ENCODE results near the gene KLK14. TPM values are rescaled to one million over a fixed set of nuclear protein-coding genes. Genes with fewer than 3 reads are reported as not detected.
A peak's percentile ranks its signal among the peaks of the same experiment; 100 is the strongest.

KLK14 gene
- total RNA-seq, 1 donor, result not detected

DNA sequence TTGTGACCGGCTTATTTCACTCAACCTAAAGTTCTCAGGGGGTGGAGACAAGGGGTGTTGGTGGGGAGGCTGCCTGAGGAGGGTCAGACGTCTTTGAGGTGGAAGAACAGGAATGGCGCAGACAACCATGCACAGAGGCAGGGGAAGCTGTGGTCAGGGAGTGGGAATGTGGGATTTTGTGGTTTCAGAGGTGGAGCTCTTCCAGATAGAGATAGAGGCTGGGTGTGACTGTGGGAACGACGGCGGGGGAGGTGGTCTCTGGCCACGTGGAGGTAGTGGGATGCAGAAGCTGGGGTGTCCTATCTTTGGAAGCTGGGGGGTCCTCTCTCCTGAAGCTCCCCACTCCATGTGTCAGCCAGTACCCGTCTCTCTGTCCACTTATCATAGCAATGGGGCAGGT lies 7.8 kb upstream of the KLK14 start:
- no peak overlapping the region for H3K4me3 ChIP-seq (ENCODE audit: low read depth, low read length)
- DNase-seq (ENCODE audit: low read depth), result peak; percentile 4
- TF ChIP-seq, protein P1, sequence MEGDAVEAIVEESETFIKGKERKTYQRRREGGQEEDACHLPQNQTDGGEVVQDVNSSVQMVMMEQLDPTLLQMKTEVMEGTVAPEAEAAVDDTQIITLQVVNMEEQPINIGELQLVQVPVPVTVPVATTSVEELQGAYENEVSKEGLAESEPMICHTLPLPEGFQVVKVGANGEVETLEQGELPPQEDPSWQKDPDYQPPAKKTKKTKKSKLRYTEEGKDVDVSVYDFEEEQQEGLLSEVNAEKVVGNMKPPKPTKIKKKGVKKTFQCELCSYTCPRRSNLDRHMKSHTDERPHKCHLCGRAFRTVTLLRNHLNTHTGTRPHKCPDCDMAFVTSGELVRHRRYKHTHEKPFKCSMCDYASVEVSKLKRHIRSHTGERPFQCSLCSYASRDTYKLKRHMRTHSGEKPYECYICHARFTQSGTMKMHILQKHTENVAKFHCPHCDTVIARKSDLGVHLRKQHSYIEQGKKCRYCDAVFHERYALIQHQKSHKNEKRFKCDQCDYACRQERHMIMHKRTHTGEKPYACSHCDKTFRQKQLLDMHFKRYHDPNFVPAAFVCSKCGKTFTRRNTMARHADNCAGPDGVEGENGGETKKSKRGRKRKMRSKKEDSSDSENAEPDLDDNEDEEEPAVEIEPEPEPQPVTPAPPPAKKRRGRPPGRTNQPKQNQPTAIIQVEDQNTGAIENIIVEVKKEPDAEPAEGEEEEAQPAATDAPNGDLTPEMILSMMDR (IDR thresholded peaks at IDR 0.05; ENCODE audit: insufficient read depth, low read depth, low read length), result no peak

DNA sequence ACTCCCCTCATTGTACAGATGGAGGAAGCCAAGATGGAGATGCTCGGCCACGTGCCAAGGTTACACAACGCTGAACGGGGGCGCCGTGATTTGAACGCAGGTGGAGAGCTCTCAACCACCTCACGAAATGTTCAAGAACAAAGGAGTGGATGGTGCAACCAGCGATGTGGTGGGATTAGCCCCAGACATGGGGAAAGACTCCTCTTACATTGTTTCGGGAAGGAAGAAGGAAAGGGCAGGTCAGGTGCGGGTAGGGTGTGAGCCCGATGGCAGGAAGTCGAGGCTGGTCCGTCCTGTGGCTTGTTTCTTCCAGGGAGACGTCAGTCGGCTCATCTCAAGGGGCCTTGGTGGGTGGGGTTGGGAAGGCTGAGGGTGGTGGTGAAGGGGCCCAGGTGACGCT lies 7.1 kb upstream of the KLK14 start:
- no peak for DNase-seq (ENCODE audit: low read depth)
- H3K4me3 ChIP-seq (ENCODE audit: low read depth, low read length), result no peak overlapping the region
- TF ChIP-seq, protein P1 (IDR thresholded peaks at IDR 0.05; ENCODE audit: insufficient read depth, low read depth, low read length), result no peak

DNA sequence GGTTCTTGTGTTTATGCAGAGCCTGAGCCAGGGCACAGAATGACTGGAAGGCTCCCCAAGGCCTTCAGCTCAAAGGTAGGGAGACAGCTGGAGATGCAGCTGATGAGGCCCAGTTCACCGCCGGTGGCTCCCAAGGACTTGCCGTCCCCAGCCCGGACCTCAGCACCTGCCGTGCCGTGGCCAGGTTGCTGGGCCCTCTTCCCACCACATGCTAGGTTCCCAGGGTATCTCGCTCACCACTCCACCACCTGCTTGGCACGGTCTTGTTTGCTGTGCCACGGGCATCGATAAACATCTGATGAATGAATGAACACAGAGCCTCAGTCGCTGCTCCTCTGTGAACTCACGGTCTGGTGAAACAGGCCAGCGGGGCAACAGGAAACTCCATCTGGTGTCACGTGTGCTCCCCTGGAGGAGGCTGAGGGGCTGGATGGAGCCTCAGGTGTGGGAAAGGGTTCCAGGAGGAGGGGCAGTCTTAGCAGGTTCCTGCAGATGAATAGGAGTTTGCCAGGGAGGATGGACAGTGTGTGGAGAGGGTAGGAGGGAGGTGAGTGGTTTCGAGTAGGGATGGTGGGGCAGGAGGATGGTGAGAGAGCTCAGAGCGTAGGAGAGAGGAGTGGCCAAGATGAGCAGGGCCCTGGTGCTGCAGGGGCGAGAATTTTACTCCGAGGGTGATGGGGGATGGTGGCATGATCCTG lies 3.6 kb upstream of the KLK14 start:
- no peak overlapping the region for H3K4me3 ChIP-seq (ENCODE audit: low read depth, low read length)
- TF ChIP-seq, protein P1 (IDR thresholded peaks at IDR 0.05; ENCODE audit: insufficient read depth, low read depth, low read length), result no peak
- no peak for DNase-seq (ENCODE audit: low read depth)

DNA sequence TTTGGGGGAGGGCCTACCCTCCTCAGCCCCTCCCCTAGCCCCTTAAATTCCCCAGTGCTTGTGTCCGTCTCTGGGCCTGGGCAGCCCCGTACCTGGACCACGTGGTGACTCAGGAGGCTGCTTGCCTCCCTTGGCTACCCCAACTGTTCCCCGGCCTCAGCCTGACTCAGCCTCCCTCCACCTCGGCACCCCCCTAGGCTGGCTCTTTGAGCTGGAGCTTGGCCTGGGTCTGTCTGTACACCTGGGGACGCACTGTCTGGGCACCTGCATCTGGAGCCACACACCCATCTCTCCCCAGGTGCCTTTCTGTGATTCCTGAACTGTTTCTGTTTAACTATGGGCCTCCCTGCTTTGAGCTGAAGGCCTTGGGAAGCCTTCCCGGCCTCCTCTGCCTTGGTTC lies 1.8 kb upstream of the KLK14 start:
- DNase-seq (ENCODE audit: low read depth), result no peak
- TF ChIP-seq, protein P1 (IDR thresholded peaks at IDR 0.05; ENCODE audit: insufficient read depth, low read depth, low read length), result no peak
- H3K4me3 ChIP-seq (ENCODE audit: low read depth, low read length), result no peak overlapping the region

DNA sequence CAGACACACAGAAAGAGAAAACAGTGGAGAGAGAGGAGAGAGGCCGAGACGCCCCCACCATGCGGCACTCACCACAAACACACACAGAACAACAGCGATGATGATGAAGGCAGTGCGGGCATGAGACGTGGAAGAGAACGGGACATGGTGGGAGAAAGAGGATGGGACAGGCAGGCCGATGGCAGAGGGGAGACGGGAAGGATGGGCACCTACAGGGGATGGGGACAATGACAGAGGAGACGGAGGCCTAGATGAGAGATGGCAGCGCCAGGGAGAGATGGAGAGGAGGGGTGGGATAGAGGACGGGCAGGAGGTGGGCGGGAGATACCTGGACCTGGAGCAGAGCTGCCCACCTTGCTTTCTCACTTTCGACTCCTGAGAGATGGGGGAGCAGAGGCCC lies 1.1 kb upstream of the KLK14 start:
- TF ChIP-seq, protein P1 (IDR thresholded peaks at IDR 0.05; ENCODE audit: insufficient read depth, low read depth, low read length), result no peak
- DNase-seq (ENCODE audit: low read depth), result no peak
- no peak overlapping the region for H3K4me3 ChIP-seq (ENCODE audit: low read depth, low read length)

DNA sequence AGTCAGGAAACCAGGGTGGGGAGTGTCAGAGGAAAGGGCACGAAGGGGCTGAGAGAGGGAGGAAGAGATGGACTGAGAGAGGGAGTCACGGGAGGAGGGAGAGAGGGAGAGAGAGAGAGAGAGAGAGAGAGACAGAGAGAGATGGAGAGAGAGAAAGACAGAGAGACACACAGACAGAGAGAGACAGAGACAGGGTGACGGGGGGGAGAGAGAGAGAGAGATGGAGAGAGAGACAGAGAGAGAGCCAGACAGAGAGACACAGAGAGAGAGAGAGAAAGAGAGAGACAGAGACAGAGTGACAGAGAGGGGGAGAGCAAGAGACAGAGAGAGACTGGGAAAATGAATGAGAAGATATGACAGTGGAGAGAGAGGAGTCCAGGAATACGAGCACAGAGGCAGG lies 494 bp upstream of the KLK14 start:
- TF ChIP-seq, protein P1 (IDR thresholded peaks at IDR 0.05; ENCODE audit: insufficient read depth, low read depth, low read length), result no peak
- no peak overlapping the region for H3K4me3 ChIP-seq (ENCODE audit: low read depth, low read length)
- DNase-seq (ENCODE audit: low read depth), result no peak

DNA sequence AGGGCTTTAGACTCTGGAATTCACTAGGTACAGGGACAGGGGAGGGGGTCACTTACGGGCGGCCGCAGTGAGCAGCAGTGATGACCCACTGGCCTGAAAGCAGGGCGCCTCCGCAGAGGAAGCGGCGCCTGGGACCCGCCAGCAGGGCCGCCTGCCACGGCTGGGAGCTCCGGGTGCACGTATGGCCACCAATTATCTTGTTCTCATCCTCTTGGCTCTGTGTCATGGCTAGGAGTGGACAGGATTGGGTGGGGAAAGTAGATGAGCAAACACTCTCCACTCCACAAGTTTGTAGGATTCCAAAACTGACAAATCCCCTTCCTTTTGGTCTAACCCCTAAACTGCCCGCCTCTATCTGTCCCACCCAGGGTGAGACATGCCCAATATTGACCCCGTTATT lies 1.2 kb downstream of the KLK14 start:
- TF ChIP-seq, protein P1 (IDR thresholded peaks at IDR 0.05; ENCODE audit: insufficient read depth, low read depth, low read length), result no peak
- no peak for DNase-seq (ENCODE audit: low read depth)

More for the DNA sequence above, 1.2 kb downstream of the KLK14 start:
- no peak overlapping the region for H3K4me3 ChIP-seq (ENCODE audit: low read depth, low read length)

Data from fibroblast of villous mesenchyme (primary cell).